IMR-90 (cell line): ENCODE data around the gene PRR19. TPM values are rescaled to one million over a fixed set of nuclear protein-coding genes. Genes with fewer than 3 reads are reported as not detected.

Experiments
- ATAC-seq: fragments of 200-7000 bp; cut with Tn5 transposase; 2 replicates; pipeline ENCODE4 v1.9.1; 2020; ENCODE audit warnings: low read depth, mild to moderate bottlenecking, moderate library complexity
- BruUV-seq: library from RNA; stranded (reverse); fragments of 400-500 nt; replicated peaks from 2 replicates; lab custom pipeline; 2021; lab: Mats Ljungman, UMichigan
- CTCF ChIA-PET: fragments of 300-600 bp; formaldehyde crosslinking; extraction: SDS; loops from one replicate; lab custom pipeline; 2021; ENCODE audit warnings: antibody characterized with exemption; lab: Yijun Ruan, JAX
- POLR2A ChIA-PET: fragments of 300-600 bp; sonication (Branson Sonifier 250); formaldehyde crosslinking; loops from one replicate; lab custom pipeline; 2022; ENCODE audit warnings: antibody characterized with exemption; ENCODE audit not compliant: unreplicated experiment; lab: Charles Lee
- DNase-seq: peaks from one replicate; pipeline ENCODE4 v3.0.0; 2013
- H2AFZ ChIP-seq: replicated peaks from 2 replicates; pipeline ENCODE3; 2013; ENCODE audit warnings: low read length, mild to moderate bottlenecking; ENCODE audit not compliant: poor library complexity
- H2AK5ac ChIP-seq: 2 replicates; pipeline ENCODE4 v1.6.1; 2013; ENCODE audit warnings: low read depth, low read length, inconsistent platforms
- H2AK9ac ChIP-seq: replicated peaks from 2 replicates; pipeline ENCODE3; 2013; ENCODE audit warnings: mild to moderate bottlenecking, low read depth, low read length, moderate library complexity; ENCODE audit not compliant: poor library complexity
- H2BK120ac ChIP-seq: 2 replicates; pipeline ENCODE4 v1.6.1; 2013; ENCODE audit warnings: low read depth, low read length, inconsistent platforms
- H2BK15ac ChIP-seq: 3 replicates; pipeline ENCODE4 v1.6.1; 2013; ENCODE audit warnings: low read depth, low read length, inconsistent platforms
- H2BK20ac ChIP-seq: 2 replicates; pipeline ENCODE4 v1.6.1; 2013; ENCODE audit warnings: low read depth, mild to moderate bottlenecking, inconsistent platforms, low read length, moderate library complexity
- H2BK5ac ChIP-seq: 2 replicates; pipeline ENCODE4 v1.6.1; 2013; ENCODE audit warnings: mild to moderate bottlenecking, low read depth, low read length, inconsistent platforms; ENCODE audit not compliant: poor library complexity, severe bottlenecking
- H3K14ac ChIP-seq: replicated peaks from 2 replicates; pipeline ENCODE4 v1.6.1; 2013; ENCODE audit warnings: low read depth, low read length, inconsistent platforms
- H3K18ac ChIP-seq: 2 replicates; pipeline ENCODE4 v1.6.1; 2013; ENCODE audit warnings: low read depth, low read length, control low read depth
- H3K23ac ChIP-seq: 2 replicates; pipeline ENCODE4 v1.6.1; 2013; ENCODE audit warnings: low read depth, low read length, inconsistent platforms
- H3K27ac ChIP-seq: 2 replicates; pipeline ENCODE4 v1.5.1; 2013; ENCODE audit warnings: mild to moderate bottlenecking, control low read depth, low read length; ENCODE audit not compliant: insufficient read depth
- H3K27me3 ChIP-seq: 2 replicates; pipeline ENCODE4 v1.6.1; 2013; ENCODE audit warnings: low read length; ENCODE audit not compliant: control insufficient read depth, insufficient read depth
- H3K36me3 ChIP-seq: 2 replicates; pipeline ENCODE4 v1.6.1; 2013; ENCODE audit warnings: low read length, mixed read lengths; ENCODE audit not compliant: control insufficient read depth, insufficient read depth
- H3K4ac ChIP-seq: 2 replicates; pipeline ENCODE4 v1.6.1; 2013; ENCODE audit warnings: low read depth, low read length, inconsistent platforms
- H3K4me1 ChIP-seq: 2 replicates; pipeline ENCODE4 v1.6.1; 2013; ENCODE audit warnings: low read length, mixed read lengths; ENCODE audit not compliant: control insufficient read depth, insufficient read depth
- H3K4me2 ChIP-seq: 2 replicates; pipeline ENCODE4 v1.6.1; 2013; ENCODE audit warnings: low read depth, mild to moderate bottlenecking, control low read depth, low read length, moderate library complexity
- H3K4me3 ChIP-seq: 2 replicates; pipeline ENCODE4 v1.5.1; 2013; ENCODE audit warnings: low read depth, mild to moderate bottlenecking, control low read depth, low read length, moderate library complexity; ENCODE audit not compliant: insufficient read depth
- H3K56ac ChIP-seq: 2 replicates; pipeline ENCODE4 v1.6.1; 2013; ENCODE audit warnings: low read length, inconsistent platforms; ENCODE audit not compliant: insufficient read depth; ENCODE audit errors: extremely low read depth
- H3K79me1 ChIP-seq, 2 experiments: 2 replicates each; pipeline ENCODE4 v1.6.1; 2013; ENCODE audit warnings: low read length in 2 of 2, inconsistent platforms in 1 of 2, low read depth in 1 of 2
- H3K9ac ChIP-seq: 2 replicates; pipeline ENCODE4 v1.6.1; 2013; ENCODE audit warnings: low read depth, low read length, control low read depth
- H3K9me1 ChIP-seq: 2 replicates; pipeline ENCODE4 v1.6.1; 2013; ENCODE audit warnings: low read length, inconsistent platforms; ENCODE audit not compliant: insufficient read depth
- H3K9me3 ChIP-seq: 2 replicates; pipeline ENCODE4 v1.6.1; 2013; ENCODE audit warnings: low read length; ENCODE audit not compliant: control insufficient read depth, insufficient read depth
- H4K20me1 ChIP-seq: 2 replicates; pipeline ENCODE4 v1.6.1; 2013; ENCODE audit warnings: low read length, inconsistent platforms; ENCODE audit not compliant: insufficient read depth
- H4K5ac ChIP-seq: 2 replicates; pipeline ENCODE4 v1.6.1; 2013; ENCODE audit warnings: mild to moderate bottlenecking, low read depth, low read length, control low read depth
- H4K8ac ChIP-seq, 2 experiments: 2 replicates each; pipeline ENCODE4 v1.6.1; 2013; ENCODE audit warnings: low read depth in 2 of 2, low read length in 2 of 2, control low read depth in 1 of 2, inconsistent platforms in 1 of 2
- H4K91ac ChIP-seq: 2 replicates; pipeline ENCODE4 v1.6.1; 2013; ENCODE audit warnings: low read depth, low read length, inconsistent platforms; ENCODE audit not compliant: insufficient read depth
- BHLHE40 ChIP-seq: fragments of 150-350 bp; IDR thresholded peaks from 2 replicates; pipeline ENCODE4 v1.6.1; 2016; ENCODE audit warnings: mild to moderate bottlenecking, low read depth, low read length
- MAZ ChIP-seq: IDR thresholded peaks from 2 replicates; pipeline ENCODE4 v1.6.1; 2012; ENCODE audit warnings: low read depth, mild to moderate bottlenecking, low read length, improper control_type of control experiment, moderate library complexity, borderline replicate concordance
- MXI1 ChIP-seq: IDR thresholded peaks from 2 replicates; pipeline ENCODE4 v1.6.1; 2012; ENCODE audit warnings: low read depth, mild to moderate bottlenecking, low read length, moderate library complexity, borderline replicate concordance
- POLR2A ChIP-seq: IDR thresholded peaks from 2 replicates; pipeline ENCODE4 v1.6.1; 2012; ENCODE audit warnings: mild to moderate bottlenecking, low read depth, low read length
- RFX5 ChIP-seq: IDR thresholded peaks from 2 replicates; pipeline ENCODE4 v1.8.0; 2012; ENCODE audit warnings: low read depth, mild to moderate bottlenecking, low read length, moderate library complexity
- WGBS, 2 experiments: methylation state at CpG; one replicate each; pipeline versions ENCODE4 v1.1.5 to v1.1.7; 2013; ENCODE audit warnings: missing lambda C conversion rate in 2 of 2; ENCODE audit not compliant: insufficient read length in 1 of 2; ENCODE audit errors: extremely low coverage in 2 of 2; 5-methylcytosine and 5-hydroxymethylcytosine counted together
- dilution Hi-C: fragments of 300-500 bp; cut with HindIII; formaldehyde crosslinking; loops from one replicate; pipeline ENCODE4 v1.14.3; 2018; ENCODE audit warnings: low sequenced_read_pairs; ENCODE audit not compliant: unreplicated experiment
- in situ Hi-C: fragments of 300-500 bp; cut with MboI; formaldehyde crosslinking; loops from 3 replicates; pipeline ENCODE4 v1.14.3; 2019; ENCODE audit warnings: low sequenced_read_pairs, inconsistent platforms, mixed read lengths
- intact Hi-C: fragments of 100-400 bp; cut with micrococcal nuclease; formaldehyde crosslinking; loops from 2 replicates; pipeline ENCODE4 v1.10.0; 2022
- polyA plus RNA-seq, 3 experiments: library from polyadenylated mRNA; depleted of rRNA; stranded (reverse); fragments of >200 nt; gene quantifications; 2 replicates each; pipeline ENCODE4 v1.2.3, GENCODE V29; 2012; ENCODE audit warnings: low replicate concordance in 1 of 3
- total RNA-seq: library from RNA; depleted of rRNA; stranded (reverse); fragments of >200 nt; gene quantifications from 2 replicates; pipeline ENCODE4 v1.2.3, GENCODE V29; 2012

The PRR19 gene
- total and polyA plus RNA-seq, 2 of the 4 experiments (the other 2 are of a cell fraction), result 0.36 to 1.6 TPM

- Histone ChIP-seq H3K23ac (peak within 1 kb of the TSS; percentile 92), H2AK9ac (peak within 1 kb of the TSS; percentile 93), H3K79me1 (peaks cover under 1 to 30% of the 10 kb centered on the region in 2 experiments; a peak in 3 of 4 replicates), H4K91ac (peak within 1 kb of the TSS; percentile 87), H3K4me3 (peak within 1 kb of the TSS; percentile 99), H4K5ac (peak within 1 kb of the TSS; percentile 72), H3K56ac (peak within 1 kb of the TSS; percentile 82), H4K8ac (peak within 1 kb of the TSS; percentile 75 to 93), H3K9ac (peak within 1 kb of the TSS; percentile 98), H3K14ac (peak within 1 kb of the TSS; percentile 97), H2BK15ac (peak within 1 kb of the TSS; percentile 23; the same call in 1 of the 3 replicates), H3K4me1 (peaks cover 19% of the 10 kb centered on the region), H3K9me3 (no peaks in the 10 kb centered on the region), H2BK5ac (peak within 1 kb of the TSS; percentile 92), H3K36me3 (peaks cover under 1% of the 10 kb centered on the region; the same call in 1 of the 2 replicates), H2AK5ac (peak within 1 kb of the TSS; percentile 58), H2BK20ac (no peak within 1 kb of the TSS), H3K18ac (peak within 1 kb of the TSS; percentile 92), H2BK120ac (peak within 1 kb of the TSS; percentile 83), H3K27ac (peak within 1 kb of the TSS; percentile 100), H2AFZ (peak within 1 kb of the TSS; percentile 93), H3K27me3 (no peaks in the 10 kb centered on the region), H3K4ac (peak within 1 kb of the TSS; percentile 93), H3K4me2 (peak within 1 kb of the TSS; percentile 61), H4K20me1 (peaks cover 32% of the 10 kb centered on the region), H3K9me1 (peaks cover 7% of the 10 kb centered on the region; the same call in 1 of the 2 replicates)
- TF ChIP-seq RFX5, result no peak
- TF ChIP-seq BHLHE40, result no peak
- peak; percentile 42; the same call in 1 of the 2 replicates for TF ChIP-seq MXI1
- peak; percentile 93 for TF ChIP-seq MAZ
- TF ChIP-seq POLR2A, result peak; percentile 95
- 0% methylated on average over 26 of the region's 75 CpGs; no CpG with 5 or more reads in 1 of the 2 experiments for WGBS, 2 experiments
- dilution Hi-C loops, result no loop called here
- in situ Hi-C loops, result no loop called here
- no TSS peak for BruUV-seq
- ChIA-PET POLR2A (no interaction called here), CTCF (no interaction called here)
- DNase-seq (peak; percentile 83), ATAC-seq (peak; percentile 65)
- intact Hi-C loops, result loop anchor here (2.0 kb wide), 1 partner anchor 26 kb away; no protein-coding TSS in a partner anchor
Measured at GRCh38 chr19:42254850-42255765, 46.8 kb upstream of the PRR19 start, which contains the start of gene ERF. Gene ERF (minus strand): TSS chr19:42255128. CDS start chr19:42254999, 129 bp downstream.
